Measurements from ENCODE around the gene CALN1. TPM values are rescaled to one million over a fixed set of nuclear protein-coding genes. Genes with fewer than 3 reads are reported as not detected.

CALN1 gene
- total RNA-seq, 4 donors from 2014 or later, result under 0.01 to 1.2 (median 0.22) TPM; not detected in 1

DNA sequence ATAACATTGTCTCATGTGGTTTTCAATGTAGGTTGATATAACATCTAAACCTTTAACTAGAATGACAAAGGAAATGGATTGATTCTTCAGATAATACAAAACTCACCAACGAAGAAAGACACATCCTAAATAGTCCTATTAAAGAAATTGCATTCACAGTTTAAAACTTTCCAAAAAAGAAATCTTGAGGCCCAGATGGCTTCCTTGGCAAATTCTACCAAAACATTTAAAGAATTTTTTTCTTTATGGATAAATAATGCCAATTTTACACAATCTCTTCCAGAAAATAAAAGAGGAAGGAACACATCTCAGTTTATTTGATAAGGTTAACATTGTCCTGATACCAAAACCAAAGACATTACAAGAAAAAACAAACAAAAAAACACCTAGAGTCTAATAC is 349.5 kb downstream of the CALN1 start:
- Histone ChIP-seq H3K4me1 (no peaks in the 10 kb centered on the region), H3K4me3 (no peak overlapping the region), H3K27me3 (no peaks in the 10 kb centered on the region), H3K27ac (no peak overlapping the region), H3K36me3 (no peaks in the 10 kb centered on the region), H3K9me3 (peaks cover 0 to 15% (median 0%) of the 10 kb centered on the region in 4 donors)
- DNase-seq (ENCODE audit: low spot score in 2 of 2), result no peak
- TF ChIP-seq, protein P1, sequence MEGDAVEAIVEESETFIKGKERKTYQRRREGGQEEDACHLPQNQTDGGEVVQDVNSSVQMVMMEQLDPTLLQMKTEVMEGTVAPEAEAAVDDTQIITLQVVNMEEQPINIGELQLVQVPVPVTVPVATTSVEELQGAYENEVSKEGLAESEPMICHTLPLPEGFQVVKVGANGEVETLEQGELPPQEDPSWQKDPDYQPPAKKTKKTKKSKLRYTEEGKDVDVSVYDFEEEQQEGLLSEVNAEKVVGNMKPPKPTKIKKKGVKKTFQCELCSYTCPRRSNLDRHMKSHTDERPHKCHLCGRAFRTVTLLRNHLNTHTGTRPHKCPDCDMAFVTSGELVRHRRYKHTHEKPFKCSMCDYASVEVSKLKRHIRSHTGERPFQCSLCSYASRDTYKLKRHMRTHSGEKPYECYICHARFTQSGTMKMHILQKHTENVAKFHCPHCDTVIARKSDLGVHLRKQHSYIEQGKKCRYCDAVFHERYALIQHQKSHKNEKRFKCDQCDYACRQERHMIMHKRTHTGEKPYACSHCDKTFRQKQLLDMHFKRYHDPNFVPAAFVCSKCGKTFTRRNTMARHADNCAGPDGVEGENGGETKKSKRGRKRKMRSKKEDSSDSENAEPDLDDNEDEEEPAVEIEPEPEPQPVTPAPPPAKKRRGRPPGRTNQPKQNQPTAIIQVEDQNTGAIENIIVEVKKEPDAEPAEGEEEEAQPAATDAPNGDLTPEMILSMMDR (IDR thresholded peaks at IDR 0.05), result no peak
- TF ChIP-seq EP300 (IDR thresholded peaks at IDR 0.05) (no peak), POLR2A (IDR thresholded peaks at IDR 0.05) (no peak)
- 76 to 80% methylated on average over 1 of the region's 1 CpG for WGBS, 2 donors

DNA sequence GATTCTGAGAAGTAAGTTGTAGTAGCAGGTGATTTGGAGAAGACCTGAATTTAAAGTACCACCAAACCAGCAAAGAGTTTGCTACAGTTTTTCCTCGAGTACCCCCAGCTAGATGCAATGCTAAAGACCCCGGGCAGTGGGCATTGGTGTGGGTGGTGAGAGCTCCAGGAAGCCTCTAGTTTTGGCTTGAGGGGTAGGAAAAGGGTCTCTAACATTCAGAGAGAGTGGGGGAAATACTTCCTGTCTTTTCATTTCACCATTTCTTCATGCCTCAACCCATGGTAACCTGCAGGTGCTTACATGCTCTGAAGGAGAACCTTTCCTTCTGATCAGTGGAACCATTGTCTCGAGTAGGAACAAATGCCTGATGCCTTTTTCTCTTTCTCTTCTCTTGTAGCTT is 352.2 kb downstream of the CALN1 start:
- 79 to 80% methylated on average over 3 of the region's 3 CpGs for WGBS, 2 donors
- Histone ChIP-seq H3K27ac (no peak overlapping the region), H3K4me3 (no peak overlapping the region), H3K27me3 (no peaks in the 10 kb centered on the region), H3K9me3 (peaks cover 0 to 15% (median 0%) of the 10 kb centered on the region in 4 donors), H3K36me3 (no peaks in the 10 kb centered on the region), H3K4me1 (no peaks in the 10 kb centered on the region)
- DNase-seq (ENCODE audit: low spot score in 2 of 2), result no peak
- TF ChIP-seq, protein P1 (IDR thresholded peaks at IDR 0.05), result no peak
- TF ChIP-seq EP300 (IDR thresholded peaks at IDR 0.05), result no peak
- TF ChIP-seq POLR2A (IDR thresholded peaks at IDR 0.05), result no peak

DNA sequence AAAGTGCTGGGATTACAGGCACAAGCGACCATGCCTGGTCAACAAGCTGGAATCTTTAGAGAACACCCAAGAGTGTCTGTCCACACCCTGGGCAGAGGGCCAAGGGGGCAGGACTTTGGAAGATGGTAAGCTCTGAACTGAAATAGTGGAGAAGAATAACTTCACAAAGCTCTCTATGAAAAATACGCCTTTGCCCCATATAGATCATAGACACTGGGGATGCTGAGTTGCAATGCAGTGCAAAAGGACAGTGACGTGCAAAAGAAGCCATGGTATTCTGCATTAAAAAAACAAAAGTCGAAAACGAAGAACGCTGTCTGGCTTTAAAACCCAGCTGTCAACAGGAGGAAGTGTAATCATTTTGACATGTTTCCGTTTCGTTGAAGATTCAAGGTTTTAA is 353.6 kb downstream of the CALN1 start:
- Histone ChIP-seq H3K4me3 (no peak overlapping the region), H3K27ac (no peak overlapping the region), H3K9me3 (peaks cover 0 to 15% (median 0%) of the 10 kb centered on the region in 4 donors), H3K36me3 (no peaks in the 10 kb centered on the region), H3K4me1 (no peaks in the 10 kb centered on the region), H3K27me3 (no peaks in the 10 kb centered on the region)
- TF ChIP-seq POLR2A (IDR thresholded peaks at IDR 0.05) (no peak), EP300 (IDR thresholded peaks at IDR 0.05) (no peak)
- TF ChIP-seq, protein P1 (IDR thresholded peaks at IDR 0.05), result no peak
- peak in 1 of 2 donors; percentile 23 for DNase-seq (ENCODE audit: low spot score in 2 of 2)
- WGBS, 2 donors, result 70 to 71% methylated on average over 8 of the region's 8 CpGs

DNA sequence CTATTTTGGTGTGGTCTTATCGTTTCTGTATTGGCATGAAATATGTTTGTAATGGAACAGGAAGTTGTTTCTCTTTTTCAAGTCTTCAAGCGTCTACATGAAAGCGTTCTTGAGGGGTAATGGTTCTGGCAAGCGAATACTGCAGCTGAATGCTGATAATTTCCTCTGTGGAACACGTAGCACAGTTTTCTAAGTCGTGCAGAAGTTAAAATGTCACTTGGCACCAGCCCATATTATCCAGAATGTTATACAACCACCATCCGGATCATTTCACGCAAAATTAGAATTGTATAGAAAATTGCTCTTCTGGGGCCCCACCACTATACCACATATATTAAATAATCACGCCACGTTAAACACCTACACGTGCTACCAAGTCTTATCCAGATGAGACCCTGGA is 354.3 kb downstream of the CALN1 start:
- TF ChIP-seq, protein P1 (IDR thresholded peaks at IDR 0.05), result no peak
- TF ChIP-seq POLR2A (IDR thresholded peaks at IDR 0.05) (no peak), EP300 (IDR thresholded peaks at IDR 0.05) (no peak)
- no peaks in the 10 kb centered on the region for H3K4me1 ChIP-seq
- no peak overlapping the region for H3K27ac ChIP-seq
- no peaks in the 10 kb centered on the region for H3K36me3 ChIP-seq
- H3K9me3 ChIP-seq, result peaks cover 0 to 15% (median 0%) of the 10 kb centered on the region in 4 donors
- H3K4me3 ChIP-seq, result no peak overlapping the region
- H3K27me3 ChIP-seq, result no peaks in the 10 kb centered on the region
- 48 to 53% methylated on average over 11 of the region's 11 CpGs for WGBS, 2 donors
- no peak for DNase-seq (ENCODE audit: low spot score in 2 of 2)

DNA sequence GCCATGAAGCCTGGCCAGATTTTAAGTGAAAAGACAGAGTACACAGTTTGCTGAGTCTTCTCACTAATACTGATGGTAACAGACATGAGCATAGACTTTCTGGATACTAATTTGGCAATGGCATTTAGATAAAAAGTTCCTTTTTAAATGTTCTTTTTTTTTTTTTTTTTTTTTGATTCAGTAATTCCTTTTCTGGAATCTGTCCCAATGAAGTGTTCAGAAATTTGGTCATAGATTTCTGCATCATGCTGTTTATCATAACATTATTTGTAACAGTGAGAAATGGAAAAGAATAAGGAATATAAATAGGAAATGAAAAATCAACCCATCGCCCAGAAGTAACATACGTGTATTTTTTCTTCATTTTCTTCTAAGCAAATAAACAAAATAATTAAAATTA is 354.9 kb downstream of the CALN1 start:
- 85 to 94% methylated on average over 2 of the region's 2 CpGs for WGBS, 2 donors
- Histone ChIP-seq H3K27me3 (no peaks in the 10 kb centered on the region), H3K27ac (no peak overlapping the region), H3K9me3 (peaks cover 0 to 20% (median 0%) of the 10 kb centered on the region in 4 donors), H3K4me3 (no peak overlapping the region), H3K4me1 (no peaks in the 10 kb centered on the region), H3K36me3 (no peaks in the 10 kb centered on the region)
- TF ChIP-seq POLR2A (IDR thresholded peaks at IDR 0.05) (no peak), EP300 (IDR thresholded peaks at IDR 0.05) (no peak)
- TF ChIP-seq, protein P1 (IDR thresholded peaks at IDR 0.05), result no peak
- no peak for DNase-seq (ENCODE audit: low spot score in 2 of 2)
